HG03439 (cell line): ENCODE measurements around the gene TLE6.
"Not testable (repeated sequence)": the region's sequence is repeated elsewhere in the genome, so short reads cannot be mapped to it uniquely, and the experiment has no call there.

Experiments used
- ATAC-seq: cut with Tn5 transposase; IDR thresholded peaks from one replicate; pipeline ENCODE4 v1.9.1; 2021; ENCODE audit warnings: mild to moderate bottlenecking, moderate library complexity; ENCODE audit not compliant: unreplicated experiment

TLE6 gene

GRCh38 chr19:3001235-3001800 is 24.0 kb downstream of the TLE6 start:
- ATAC-seq: no peak

- ATAC-seq: no peak
Measured at GRCh38 chr19:3003046-3003445, 25.7 kb downstream of the TLE6 start.

GRCh38 chr19:3004522-3004921 is 27.2 kb downstream of the TLE6 start:
- no peak for ATAC-seq

- no peak for ATAC-seq
Measured at GRCh38 chr19:3005345-3005744, 28.0 kb downstream of the TLE6 start.

- ATAC-seq: no peak
Measured at GRCh38 chr19:3006075-3006767, 28.9 kb downstream of the TLE6 start.

- no peak for ATAC-seq
Measured at GRCh38 chr19:3007975-3008374, 30.6 kb downstream of the TLE6 start.

- ATAC-seq: no peak
Measured at GRCh38 chr19:3008994-3009393, 31.6 kb downstream of the TLE6 start.

- ATAC-seq: no peak
Measured at GRCh38 chr19:3010871-3011270, 33.5 kb downstream of the TLE6 start.

GRCh38 chr19:3012059-3012458 is 34.7 kb downstream of the TLE6 start:
- not testable (repeated sequence) for ATAC-seq

GRCh38 chr19:3012621-3013262 is 35.4 kb downstream of the TLE6 start:
- no peak for ATAC-seq

GRCh38 chr19:3013263-3013725 is 35.9 kb downstream of the TLE6 start:
- no peak for ATAC-seq

- no peak for ATAC-seq
Measured at GRCh38 chr19:3014135-3014534, 36.8 kb downstream of the TLE6 start.

GRCh38 chr19:3015126-3016057 is 38.0 kb downstream of the TLE6 start:
- ATAC-seq: no peak

GRCh38 chr19:3017923-3018322 is 40.6 kb downstream of the TLE6 start:
- no peak for ATAC-seq

- ATAC-seq: no peak
Measured at GRCh38 chr19:3019211-3019854, 42.0 kb downstream of the TLE6 start.

- ATAC-seq: no peak
Measured at GRCh38 chr19:3020321-3020960, 43.1 kb downstream of the TLE6 start.

- ATAC-seq: no peak
Measured at GRCh38 chr19:3024509-3024869, 47.1 kb downstream of the TLE6 start.

GRCh38 chr19:3024870-3025548 is 47.6 kb downstream of the TLE6 start:
- ATAC-seq: no peak

GRCh38 chr19:3025549-3025886 is 48.2 kb downstream of the TLE6 start:
- ATAC-seq: no peak

- ATAC-seq: no peak
Measured at GRCh38 chr19:3026768-3027167, 49.4 kb downstream of the TLE6 start.
